Heart left ventricle (tissue), 13 donors: ENCODE measurements around the gene UBR3.
A peak's percentile ranks its signal among the peaks of the same experiment; 100 is the strongest.

Experiments
- CTCF ChIP-seq, 12 donors: fragments of 200-600 bp; sonication (generic) in 4 of 12; IDR thresholded peaks; one replicate each; pipeline versions ENCODE4 v1.5.0 to v1.8.0; 2018 to 2022; ENCODE audit warnings: antibody characterized with exemption in 12 of 12, mild to moderate bottlenecking in 5 of 12
- POLR2A ChIP-seq, 2 donors: fragments of 450-650 bp; IDR thresholded peaks; one replicate each; pipeline ENCODE4 v1.6.1; 2017; ENCODE audit warnings: antibody characterized with exemption in 2 of 2, mild to moderate bottlenecking in 2 of 2, moderate library complexity in 2 of 2
- donor health status: ischemic (EF 13 %, LVEDD 7.1; RV severe dilation, severe dysfunction).
- donor health status: DM: no; HTN: yes; CAD: no.
- donor health status: DM: no; HTN: no; CAD: no.
- donor health status: ischemic (EF 25% LVEDD 6.9; RV normal size, moderate dysfunction).
- donor health status: ischemic (EF 25% LVEDD 5.7; RV mildly dilated, moderate dysfunction).
- donor health status: ischemic (EF 35%, LVEDD 5.7; RV mildly dilated, moderate dysfunction).
- donor health status: nonischemic (EF 11% LVEDD 7.7; RV severe dilation, severe dysfunction).
- donor health status: DM: yes; HTN: yes; CAD: no.
- donor health status: PGD.
- donor health status: ischemic (EF 29% LVEDD 5.4; RV normal size, mild dysfunction).
- donor health status: nonischemic (EF 23%, LVEDD 6.1; RV moderate dilation, normal function).

GRCh38 chr2:169824373-169825333, 2.6 kb upstream of the UBR3 start, which contains the start of gene METTL5:
- peak; percentile 91 to 100 (median 99) for TF ChIP-seq CTCF (IDR thresholded peaks at IDR 0.05)
- peak in 1 of 2 donors; percentile 74 for TF ChIP-seq POLR2A (IDR thresholded peaks at IDR 0.05)
